DND-41 (cell line): Measurements from ENCODE around the gene ING4.

ENCODE experiments used
- EZH2 ChIP-seq: IDR thresholded peaks from 3 replicates; pipeline ENCODE4 v1.6.1; 2012; ENCODE audit warnings: borderline replicate concordance, low read depth, mild to moderate bottlenecking, moderate library complexity, low read length, inconsistent platforms; ENCODE audit not compliant: severe bottlenecking
- TF ChIP-seq, protein P1 (sequence below): IDR thresholded peaks from 2 replicates; pipeline ENCODE4 v1.5.1; 2012; ENCODE audit warnings: borderline replicate concordance, low read length, moderate library complexity, mild to moderate bottlenecking; ENCODE audit not compliant: poor library complexity, severe bottlenecking; ENCODE audit errors: extremely low read depth

DNA sequence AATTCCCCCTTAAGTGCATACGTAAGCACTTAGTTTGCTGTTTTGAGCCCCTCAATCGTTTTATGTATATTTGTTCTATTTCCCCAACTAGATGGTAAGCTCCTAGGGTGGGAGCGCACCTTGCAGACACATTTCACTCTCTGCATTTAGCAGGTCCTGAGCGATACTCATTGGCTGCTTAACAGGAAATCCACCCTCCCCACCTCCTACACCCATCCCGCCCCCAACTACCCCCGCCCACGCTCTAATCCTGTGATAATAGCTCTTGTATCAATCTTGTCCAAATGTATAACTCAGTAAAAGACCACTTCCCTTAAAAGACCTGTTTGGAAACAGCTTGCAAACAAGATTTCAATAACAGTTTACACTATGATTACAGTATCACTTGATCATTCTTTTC, 35.3 kb downstream of the ING4 start:
- TF ChIP-seq, protein P1, sequence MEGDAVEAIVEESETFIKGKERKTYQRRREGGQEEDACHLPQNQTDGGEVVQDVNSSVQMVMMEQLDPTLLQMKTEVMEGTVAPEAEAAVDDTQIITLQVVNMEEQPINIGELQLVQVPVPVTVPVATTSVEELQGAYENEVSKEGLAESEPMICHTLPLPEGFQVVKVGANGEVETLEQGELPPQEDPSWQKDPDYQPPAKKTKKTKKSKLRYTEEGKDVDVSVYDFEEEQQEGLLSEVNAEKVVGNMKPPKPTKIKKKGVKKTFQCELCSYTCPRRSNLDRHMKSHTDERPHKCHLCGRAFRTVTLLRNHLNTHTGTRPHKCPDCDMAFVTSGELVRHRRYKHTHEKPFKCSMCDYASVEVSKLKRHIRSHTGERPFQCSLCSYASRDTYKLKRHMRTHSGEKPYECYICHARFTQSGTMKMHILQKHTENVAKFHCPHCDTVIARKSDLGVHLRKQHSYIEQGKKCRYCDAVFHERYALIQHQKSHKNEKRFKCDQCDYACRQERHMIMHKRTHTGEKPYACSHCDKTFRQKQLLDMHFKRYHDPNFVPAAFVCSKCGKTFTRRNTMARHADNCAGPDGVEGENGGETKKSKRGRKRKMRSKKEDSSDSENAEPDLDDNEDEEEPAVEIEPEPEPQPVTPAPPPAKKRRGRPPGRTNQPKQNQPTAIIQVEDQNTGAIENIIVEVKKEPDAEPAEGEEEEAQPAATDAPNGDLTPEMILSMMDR, result no peak
- no peak for TF ChIP-seq EZH2
